K562 (cell line): ENCODE data around the gene SBK3. TPM values are rescaled to one million over a fixed set of nuclear protein-coding genes. Genes with fewer than 3 reads are reported as not detected.

Experiments used
- ATAC-seq: fragments of 200-7000 bp; cut with Tn5 transposase; 3 replicates; pipeline ENCODE4 v1.9.1; 2020; ENCODE audit warnings: moderate library complexity
- BruUV-seq: library from RNA; stranded (reverse); fragments of 400-500 nt; replicated peaks from 2 replicates; lab custom pipeline; 2021; lab: Mats Ljungman, UMichigan
- CTCF ChIA-PET: fragments of 300-600 bp; formaldehyde crosslinking; extraction: SDS; loops from one replicate; lab custom pipeline; 2021; ENCODE audit warnings: low intra/inter-chr PET ratio; lab: Yijun Ruan, JAX
- POLR2A ChIA-PET: fragments of 300-600, 350-650 bp; sonication (Branson Sonifier 250); formaldehyde crosslinking; extraction: SDS; loops from one replicate; lab custom pipeline; 2021; ENCODE audit warnings: antibody characterized with exemption, inconsistent platforms; lab: Yijun Ruan, JAX
- DNase-seq, 4 experiments: peaks; one replicate each; pipeline versions ENCODE4 v3.0.0 to v3.0.0-alpha.2; 2011 to 2018; ENCODE audit warnings: low spot score in 3 of 4, mixed read lengths in 3 of 4; ENCODE audit errors: extremely low read depth in 1 of 4
- FAIRE-seq: peaks from 2 replicates; lab custom pipeline; 2011; peaks lifted over from hg19 to GRCh38; lab: Jason Lieb, UNC
- H2AFZ ChIP-seq: 2 replicates; pipeline ENCODE4 v1.6.0; 2011; ENCODE audit warnings: low read depth, low read length, control low read depth, inconsistent platforms
- H3K27ac ChIP-seq: fragments of 200-600 bp; 3 replicates; pipeline ENCODE4 v1.8.0; 2011; ENCODE audit warnings: low read depth, mild to moderate bottlenecking, control low read depth, inconsistent platforms, low read length, moderate library complexity, mixed read lengths; ENCODE audit errors: extremely low read depth
- H3K27me3 ChIP-seq, 2 experiments: fragments of 300-600 bp in 1 of 2; 2 replicates in 1 of 2; 3 replicates in 1 of 2; pipeline versions ENCODE4 v1.6.0 to v1.8.0; 2011; ENCODE audit warnings: inconsistent platforms in 2 of 2, low read length in 2 of 2, mild to moderate bottlenecking in 1 of 2, mixed read lengths in 1 of 2, moderate library complexity in 1 of 2; ENCODE audit not compliant: control insufficient read depth in 2 of 2, insufficient read depth in 2 of 2
- H3K36me3 ChIP-seq: fragments of 300-600 bp; 3 replicates; pipeline ENCODE4 v1.8.0; 2011; ENCODE audit warnings: mild to moderate bottlenecking, low read length, inconsistent platforms; ENCODE audit not compliant: control insufficient read depth, insufficient read depth
- H3K4me1 ChIP-seq, 2 experiments: fragments of 200-600 bp in 1 of 2; replicated peaks in 1 of 2; 2 replicates in 1 of 2; 3 replicates in 1 of 2; pipeline versions ENCODE4 v1.5.1 to v1.8.0; 2011; ENCODE audit warnings: inconsistent platforms in 2 of 2, low read length in 2 of 2, mild to moderate bottlenecking in 1 of 2, mixed read lengths in 1 of 2, moderate library complexity in 1 of 2; ENCODE audit not compliant: control insufficient read depth in 2 of 2, insufficient read depth in 2 of 2
- H3K4me2 ChIP-seq: 2 replicates; pipeline ENCODE4 v1.6.1; 2011; ENCODE audit warnings: low read length, control low read depth, inconsistent platforms, mixed read lengths; ENCODE audit not compliant: insufficient read depth
- H3K4me3 ChIP-seq: fragments of 200-600 bp; sonication (generic), shearing (Covaris generic); 2 replicates; pipeline ENCODE4 v1.5.1; 2016; ENCODE audit warnings: control low read depth, inconsistent platforms
- H3K79me2 ChIP-seq: fragments of 200-600 bp; 3 replicates; pipeline ENCODE4 v1.8.0; 2011; ENCODE audit warnings: low read length, inconsistent platforms; ENCODE audit not compliant: control insufficient read depth, insufficient read depth
- H3K9ac ChIP-seq, 2 experiments: 2 replicates each; pipeline versions ENCODE4 v1.6.0 to v1.6.1; 2011; ENCODE audit warnings: low read depth in 2 of 2, low read length in 2 of 2, control low read depth in 1 of 2, inconsistent platforms in 1 of 2, mild to moderate bottlenecking in 1 of 2, mixed read lengths in 1 of 2; ENCODE audit not compliant: insufficient read depth in 1 of 2
- H3K9me1 ChIP-seq: one replicate; pipeline ENCODE4 v1.6.0; 2011; ENCODE audit warnings: inconsistent platforms, mild to moderate bottlenecking, low read length, moderate library complexity; ENCODE audit not compliant: control insufficient read depth, insufficient read depth
- H3K9me3 ChIP-seq: replicated peaks from 2 replicates; pipeline ENCODE4 v1.5.1; 2011; ENCODE audit warnings: low read depth, low read length, inconsistent platforms; ENCODE audit not compliant: control insufficient read depth, insufficient read depth
- H4K20me1 ChIP-seq: replicated peaks from 2 replicates; pipeline ENCODE4 v1.6.1; 2011; ENCODE audit warnings: low read length, inconsistent platforms, mixed read lengths; ENCODE audit not compliant: control insufficient read depth, insufficient read depth
- ARNT ChIP-seq, 2 experiments: fragments of 450-650 bp; IDR thresholded peaks; 2 replicates each; pipeline ENCODE4 v1.6.1; 2016; ENCODE audit warnings: mild to moderate bottlenecking in 1 of 2
- ASH1L ChIP-seq: fragments of 450-650 bp; IDR thresholded peaks from 2 replicates; pipeline ENCODE4 v1.6.1; 2018; ENCODE audit warnings: borderline replicate concordance, mild to moderate bottlenecking, low read depth; ENCODE audit not compliant: partially characterized antibody
- BCOR ChIP-seq: fragments of 450-650 bp; IDR thresholded peaks from 2 replicates; pipeline ENCODE4 v1.6.1; 2016
- BRD4 ChIP-seq: fragments of 200-600 bp; sonication (generic); IDR thresholded peaks from 2 replicates; pipeline ENCODE4 v1.6.1; 2017; ENCODE audit warnings: inconsistent platforms
- CCAR2 ChIP-seq: fragments of 200-400 bp; formaldehyde crosslinking; IDR thresholded peaks from 2 replicates; pipeline ENCODE4 v1.6.1; 2017; ENCODE audit warnings: mild to moderate bottlenecking, low read depth, low read length
- CREB1 ChIP-seq, 2 experiments: sonication (generic) in 1 of 2; formaldehyde crosslinking in 1 of 2; IDR thresholded peaks; 2 replicates each; pipeline versions ENCODE4 v1.6.1 to v1.8.0; 2012 to 2022; ENCODE audit warnings: inconsistent platforms in 1 of 2, mild to moderate bottlenecking in 1 of 2, missing genetic modification reagents in 1 of 2, moderate library complexity in 1 of 2
- NBN ChIP-seq: fragments of 450-650 bp; IDR thresholded peaks from 2 replicates; pipeline ENCODE4 v1.6.1; 2016; ENCODE audit warnings: low read depth, mild to moderate bottlenecking
- NUFIP1 ChIP-seq: fragments of 450-650 bp; IDR thresholded peaks from 2 replicates; pipeline ENCODE4 v1.6.1; 2018; ENCODE audit not compliant: partially characterized antibody
- PCBP1 ChIP-seq: fragments of 200-400 bp; formaldehyde crosslinking; IDR thresholded peaks from 2 replicates; pipeline ENCODE4 v1.6.1; 2018; ENCODE audit warnings: mild to moderate bottlenecking, low read depth, low read length; ENCODE audit not compliant: poor library complexity, severe bottlenecking
- SMAD4 ChIP-seq: fragments of 250-450 bp; sonication (Bioruptor Pico); conservative IDR thresholded peaks from 2 replicates; pipeline ENCODE4 v1.8.0; 2021; ENCODE audit warnings: inconsistent platforms, mild to moderate bottlenecking, moderate library complexity
- SRSF3 ChIP-seq: fragments of 200-400 bp; formaldehyde crosslinking; IDR thresholded peaks from 2 replicates; pipeline ENCODE4 v1.6.1; 2016; ENCODE audit warnings: mild to moderate bottlenecking, low read length, moderate library complexity; ENCODE audit not compliant: insufficient read depth
- ZNF431 ChIP-seq: sonication (generic); formaldehyde crosslinking; IDR thresholded peaks from 2 replicates; pipeline ENCODE4 v1.8.0; 2022; ENCODE audit warnings: mild to moderate bottlenecking, missing genetic modification reagents
- ZNF507 ChIP-seq: conservative IDR thresholded peaks from 2 replicates; pipeline ENCODE4 v1.6.1; 2017; ENCODE audit warnings: missing genetic modification characterization, missing compliant biosample characterization
- ZNF764 ChIP-seq: fragments of 250-450 bp; sonication (Bioruptor Pico); IDR thresholded peaks from 2 replicates; pipeline ENCODE4 v1.4.0; 2020; ENCODE audit warnings: low read depth, mild to moderate bottlenecking, moderate library complexity
- ZNF778 ChIP-seq: fragments of 450-650 bp; formaldehyde crosslinking; IDR thresholded peaks from 2 replicates; pipeline ENCODE4 v1.4.0; 2020; ENCODE audit warnings: mild to moderate bottlenecking, moderate library complexity
- WGBS: fragments of 100-300 bp; shearing (Covaris generic); methylation state at CpG from one replicate; pipeline ENCODE4 v1.1.6; 2016; ENCODE audit warnings: low coverage, mixed read lengths; ENCODE audit not compliant: insufficient coverage; ENCODE audit errors: missing lambda C conversion rate; 5-methylcytosine and 5-hydroxymethylcytosine counted together
- in situ Hi-C: fragments of 300-500 bp; cut with MboI; formaldehyde crosslinking; loops from 4 replicates; pipeline ENCODE4 v1.15.0; 2018; ENCODE audit warnings: inconsistent platforms, mixed read lengths
- intact Hi-C: fragments of 100-400 bp; cut with micrococcal nuclease; formaldehyde crosslinking; loops from 2 replicates; pipeline ENCODE4 v1.14.2; 2022
- polyA plus RNA-seq, 8 experiments: library from polyadenylated mRNA; depleted of rRNA in 4 of 8; stranded (reverse) in 5 of 8; unstranded in 3 of 8; fragments of >200 nt; fragmentation: Nextera tagmentation in 2 of 8; fragmentation: Illumina TruSeq in 1 of 8; extraction: Ambion mirVana in 2 of 8; extraction: Trizol in 1 of 8; gene quantifications; 2 replicates each; pipeline versions ENCODE4 v1.2.1 to v1.2.3, GENCODE V29; 2011 to 2014; ENCODE audit warnings: inconsistent platforms in 1 of 8, missing spikeins in 1 of 8
- total RNA-seq, 7 experiments: library from RNA; depleted of rRNA in 6 of 7; stranded (reverse); fragments of >200 nt in 6 of 7; fragmentation: Illumina TruSeq in 2 of 7; extraction: Trizol in 2 of 7; gene quantifications; 2 replicates each; pipeline versions ENCODE4 v1.2.1 to v1.2.3, GENCODE V29; 2011 to 2021; ENCODE audit warnings: low replicate concordance in 1 of 7
- TF ChIP-seq, protein P1 (sequence below): fragments of 450-650 bp; IDR thresholded peaks from 2 replicates; pipeline ENCODE4 v1.6.1; 2016

The SBK3 gene
- total and polyA plus RNA-seq, 9 of the 15 experiments (the other 6 are each of a cell fraction or from before 2014, with no cell fraction given): 0.11 to 0.43 (median 0.13) TPM; not detected in 6

DNA sequence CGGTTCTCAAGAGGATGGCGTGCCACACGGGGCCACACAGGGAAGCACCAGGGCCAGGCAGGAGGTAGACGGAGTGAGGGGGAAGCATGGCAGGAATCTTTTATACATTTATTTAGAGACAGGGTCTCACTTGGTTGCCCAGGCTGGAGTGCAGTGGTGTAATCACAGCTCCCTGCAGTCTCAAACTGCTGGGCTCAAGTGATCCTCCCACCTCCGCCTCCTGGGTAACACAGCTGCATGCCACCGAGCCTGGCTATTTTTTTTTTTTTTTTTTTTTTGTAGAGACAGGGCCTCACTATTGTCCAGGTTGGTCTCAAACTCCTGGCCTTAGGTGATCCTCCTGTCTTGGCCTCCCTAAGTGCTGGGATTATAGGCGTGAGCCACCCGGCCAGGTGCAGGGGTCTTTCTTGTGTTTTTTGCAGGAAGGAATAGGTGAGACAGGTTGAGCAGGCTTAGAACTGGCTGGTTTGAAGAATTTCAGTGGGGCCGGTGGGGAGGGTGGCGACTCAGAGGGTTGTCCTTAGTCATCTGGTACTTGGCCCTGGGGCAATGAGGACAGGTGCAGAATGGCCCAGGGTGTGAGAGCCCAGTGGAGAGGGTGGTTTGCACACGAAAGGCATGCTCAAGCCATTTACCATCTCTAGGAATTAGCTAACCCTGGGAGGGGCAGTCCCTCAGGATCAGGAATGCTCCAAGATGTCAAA, 49.5 kb downstream of the SBK3 start:
- in situ Hi-C loops: no loop called here

More for the DNA sequence above, 49.5 kb downstream of the SBK3 start:
- TF ChIP-seq, protein P1, sequence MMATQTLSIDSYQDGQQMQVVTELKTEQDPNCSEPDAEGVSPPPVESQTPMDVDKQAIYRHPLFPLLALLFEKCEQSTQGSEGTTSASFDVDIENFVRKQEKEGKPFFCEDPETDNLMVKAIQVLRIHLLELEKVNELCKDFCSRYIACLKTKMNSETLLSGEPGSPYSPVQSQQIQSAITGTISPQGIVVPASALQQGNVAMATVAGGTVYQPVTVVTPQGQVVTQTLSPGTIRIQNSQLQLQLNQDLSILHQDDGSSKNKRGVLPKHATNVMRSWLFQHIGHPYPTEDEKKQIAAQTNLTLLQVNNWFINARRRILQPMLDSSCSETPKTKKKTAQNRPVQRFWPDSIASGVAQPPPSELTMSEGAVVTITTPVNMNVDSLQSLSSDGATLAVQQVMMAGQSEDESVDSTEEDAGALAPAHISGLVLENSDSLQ: no peak
- TF ChIP-seq SRSF3: no peak
- TF ChIP-seq PCBP1: no peak
- TF ChIP-seq ZNF764 (CRISPR knock-in tag): no peak
- no peak for TF ChIP-seq BCOR
- no peak for TF ChIP-seq NBN
- TF ChIP-seq ARNT (IDR thresholded peaks at IDR 0.05): no peak
- no peak for TF ChIP-seq ZNF778 (CRISPR knock-in tag)
- TF ChIP-seq ASH1L: no peak
- TF ChIP-seq SMAD4 (CRISPR knock-in tag): no peak
- TF ChIP-seq CREB1 (IDR thresholded peaks at IDR 0.05): no peak
- no peak for TF ChIP-seq CREB1 (CRISPR knock-in tag; IDR thresholded peaks at IDR 0.05)
- TF ChIP-seq NUFIP1: no peak
- no peak for TF ChIP-seq ZNF431 (CRISPR knock-in tag)
- no peak for TF ChIP-seq BRD4
- TF ChIP-seq CCAR2: no peak
- TF ChIP-seq ZNF507: no peak
- Histone ChIP-seq H3K9me3 (no peaks in the 10 kb centered on the region), H3K4me2 (no peak overlapping the region), H3K9ac (no peak overlapping the region), H4K20me1 (no peaks in the 10 kb centered on the region), H3K79me2 (no peaks in the 10 kb centered on the region), H3K27me3 (peaks cover 0 to 4% of the 10 kb centered on the region in 2 experiments; a peak in 1 of 5 replicates), H3K9me1 (no peaks in the 10 kb centered on the region), H2AFZ (no peak overlapping the region), H3K36me3 (no peaks in the 10 kb centered on the region), H3K4me3 (no peak overlapping the region), H3K4me1 (peaks cover 12 to 34% of the 10 kb centered on the region in 2 experiments), H3K27ac (no peak overlapping the region)
- DNase-seq (no peak), FAIRE-seq (no peak), ATAC-seq (no peak)
- no TSS peak for BruUV-seq
- intact Hi-C loops: no loop called here
- ChIA-PET CTCF (no interaction called here), POLR2A (interaction anchor here (1.1 kb wide), 1 partner anchor 88 kb away, joined by 3 read pairs; the partner anchor contains the start of gene UBE2S)
- WGBS: 68% methylated on average over 9 of the region's 11 CpGs
